Measurements from ENCODE around the gene DCP1A. TPM values are rescaled to one million over a fixed set of nuclear protein-coding genes. Genes with fewer than 3 reads are reported as not detected.
A peak's percentile ranks its signal among the peaks of the same experiment; 100 is the strongest.

The DCP1A gene
- total and polyA plus RNA-seq, 2 of the 13 experiments (the other 11 are each of a cell fraction or from before 2014, with no cell fraction given): 14.2 to 41.2 TPM

- TF ChIP-seq ZNF280D (CRISPR knock-in tag; IDR thresholded peaks at IDR 0.05): no peak
- TF ChIP-seq ZSCAN29 (CRISPR knock-in tag; conservative IDR thresholded peaks at IDR 0.05): no peak
- peak; percentile 32; the same call in 1 of the 2 replicates for TF ChIP-seq RXRB (CRISPR knock-in tag; IDR thresholded peaks at IDR 0.05; ENCODE audit: borderline replicate concordance)
- peak; percentile 46; the same call in 1 of the 2 replicates for TF ChIP-seq HMG20A (CRISPR knock-in tag; IDR thresholded peaks at IDR 0.05; ENCODE audit: borderline replicate concordance)
- TF ChIP-seq HNF1B (CRISPR knock-in tag; IDR thresholded peaks at IDR 0.05): peak; percentile 73; the same call in 1 of the 2 replicates
- TF ChIP-seq ZSCAN12 (CRISPR knock-in tag; IDR thresholded peaks at IDR 0.05): no peak
- no peak for TF ChIP-seq ZGPAT (CRISPR knock-in tag; IDR thresholded peaks at IDR 0.05)
- TF ChIP-seq FIP1L1 (IDR thresholded peaks at IDR 0.05; ENCODE audit: borderline replicate concordance, insufficient read depth, low read depth, low read length): no peak
- TF ChIP-seq MZF1 (CRISPR knock-in tag; IDR thresholded peaks at IDR 0.05; ENCODE audit: borderline replicate concordance): no peak
- no peak for TF ChIP-seq ZBTB40 (IDR thresholded peaks at IDR 0.05)
- no peak for TF ChIP-seq ZBTB40 (CRISPR knock-in tag; IDR thresholded peaks at IDR 0.05)
- TF ChIP-seq ZNF644 (CRISPR knock-in tag; IDR thresholded peaks at IDR 0.05; ENCODE audit: low read depth): 0 out of 2 replicates have a peak, but pooled peaks have one; percentile 14
- no peak for TF ChIP-seq ZFP36L1 (CRISPR knock-in tag; IDR thresholded peaks at IDR 0.05)
Observed at GRCh38 chr3:53238051-53238850, 109.1 kb downstream of the DCP1A start (continued).
